ENCODE data around the gene ZBTB47. TPM values are rescaled to one million over a fixed set of nuclear protein-coding genes. Genes with fewer than 3 reads are reported as not detected.

ZBTB47 gene
- 100 to 1,000 TPM in 1 of 2 donors, 10 to 100 TPM in 1; 83.8 to 109 TPM for total RNA-seq
- long read RNA-seq, donor 1, partial matches to known transcripts: 19 of 42 reads
- long read RNA-seq, donor 1, other reads (novel, unspliced or antisense): 23 of 42 reads
- long read RNA-seq, donor 2, partial matches to known transcripts: 136 of 137 reads
- long read RNA-seq, donor 2, other reads (novel, unspliced or antisense): 1 of 137 reads

GRCh38 chr3:42653560-42654330, at the start of gene ZBTB47:
TSS of gene ZBTB47 (plus strand) at chr3:42653697. CDS start at chr3:42658356, 4,659 bp downstream.
- intact Hi-C loops (cut with DNase I): loop anchor here in 1 of 2 donors (10.0 kb wide), 1 partner anchor 49 kb away; the partner anchor contains the start of gene NKTR
- peak; percentile 94 for DNase-seq (ENCODE audit: low spot score)

GRCh38 chr3:42605546-42606173, 47.8 kb upstream of the ZBTB47 start:
- no peak for DNase-seq (ENCODE audit: low spot score)
- intact Hi-C loops (cut with DNase I): loop anchor here in 1 of 2 donors (10.0 kb wide), 1 partner anchor 49 kb away; the partner anchor contains the start of gene ZBTB47

- intact Hi-C loops (cut with DNase I): loop anchor here in 1 of 2 donors (10.0 kb wide), 1 partner anchor 46 kb away; the partner anchor contains the start of gene ZBTB47
- no peak for DNase-seq (ENCODE audit: low spot score)
Observed at GRCh38 chr3:42608581-42608980, 44.9 kb upstream of the ZBTB47 start.

- intact Hi-C loops (cut with DNase I): no loop called here
- DNase-seq (ENCODE audit: low spot score): no peak
Observed at GRCh38 chr3:42610976-42611375, 42.5 kb upstream of the ZBTB47 start.

- no peak for DNase-seq (ENCODE audit: low spot score)
- intact Hi-C loops (cut with DNase I): no loop called here
Observed at GRCh38 chr3:42612217-42612616, 41.3 kb upstream of the ZBTB47 start.

GRCh38 chr3:42612928-42613327, 40.6 kb upstream of the ZBTB47 start:
- no peak for DNase-seq (ENCODE audit: low spot score)
- intact Hi-C loops (cut with DNase I): no loop called here

GRCh38 chr3:42613462-42613861, 40.0 kb upstream of the ZBTB47 start:
- intact Hi-C loops (cut with DNase I): no loop called here
- no peak for DNase-seq (ENCODE audit: low spot score)

- DNase-seq (ENCODE audit: low spot score): no peak
- intact Hi-C loops (cut with DNase I): no loop called here
Observed at GRCh38 chr3:42631620-42632019, 21.9 kb upstream of the ZBTB47 start.

GRCh38 chr3:42632146-42632545, 21.4 kb upstream of the ZBTB47 start:
- intact Hi-C loops (cut with DNase I): no loop called here

GRCh38 chr3:42633544-42633943, 20.0 kb upstream of the ZBTB47 start:
- intact Hi-C loops (cut with DNase I): no loop called here
- no peak for DNase-seq (ENCODE audit: low spot score)

More at GRCh38 chr3:42632146-42632545, 21.4 kb upstream of the ZBTB47 start:
- no peak for DNase-seq (ENCODE audit: low spot score)

GRCh38 chr3:42635111-42635510, 18.4 kb upstream of the ZBTB47 start:
- no peak for DNase-seq (ENCODE audit: low spot score)
- intact Hi-C loops (cut with DNase I): no loop called here

- intact Hi-C loops (cut with DNase I): no loop called here
- DNase-seq (ENCODE audit: low spot score): no peak
Observed at GRCh38 chr3:42637001-42637400, 16.5 kb upstream of the ZBTB47 start.

- no peak for DNase-seq (ENCODE audit: low spot score)
- intact Hi-C loops (cut with DNase I): no loop called here
Observed at GRCh38 chr3:42638339-42638842, 15.1 kb upstream of the ZBTB47 start.

- intact Hi-C loops (cut with DNase I): no loop called here
- DNase-seq (ENCODE audit: low spot score): no peak
Observed at GRCh38 chr3:42639192-42639591, 14.3 kb upstream of the ZBTB47 start.

- DNase-seq (ENCODE audit: low spot score): no peak
- intact Hi-C loops (cut with DNase I): no loop called here
Observed at GRCh38 chr3:42640129-42640528, 13.4 kb upstream of the ZBTB47 start.

- DNase-seq (ENCODE audit: low spot score): no peak
- intact Hi-C loops (cut with DNase I): no loop called here
Observed at GRCh38 chr3:42640771-42641370, 12.6 kb upstream of the ZBTB47 start.

- DNase-seq (ENCODE audit: low spot score): no peak
- intact Hi-C loops (cut with DNase I): no loop called here
Observed at GRCh38 chr3:42647821-42648459, 5.6 kb upstream of the ZBTB47 start.

GRCh38 chr3:42649006-42649405, 4.5 kb upstream of the ZBTB47 start:
- DNase-seq (ENCODE audit: low spot score): no peak
- intact Hi-C loops (cut with DNase I): no loop called here

GRCh38 chr3:42649783-42650182, 3.7 kb upstream of the ZBTB47 start:
- intact Hi-C loops (cut with DNase I): loop anchor here in 1 of 2 donors (10.0 kb wide), 1 partner anchor 45 kb away; the partner anchor contains the start of gene NKTR
- DNase-seq (ENCODE audit: low spot score): no peak

Data from posterior vena cava (tissue), 2 donors.